ENCODE measurements around the gene ZMIZ1.
A peak's percentile ranks its signal among the peaks of the same experiment; 100 is the strongest.

The ZMIZ1 gene

DNA sequence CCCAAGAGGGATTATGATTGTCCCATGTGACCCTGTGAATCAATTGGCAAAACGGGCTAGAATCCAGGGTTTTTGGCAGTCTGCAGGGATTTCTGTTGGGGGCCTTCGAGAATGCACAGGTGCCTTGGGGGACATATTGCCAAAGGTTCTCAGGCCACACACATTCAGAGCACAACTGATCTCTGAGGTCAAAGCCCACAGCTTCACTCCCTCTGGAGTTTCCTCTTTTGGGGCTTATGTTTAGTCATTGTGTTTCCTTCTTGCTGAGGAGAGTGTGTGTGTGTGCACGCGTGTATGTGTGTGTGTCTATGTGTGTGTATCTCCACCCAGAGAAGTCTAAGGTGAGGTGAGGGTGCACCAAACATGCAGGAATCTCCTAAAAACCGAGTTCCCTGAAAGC lies 287.3 kb downstream of the ZMIZ1 start:
- DNase-seq (ENCODE audit: low read depth), result no peak

DNA sequence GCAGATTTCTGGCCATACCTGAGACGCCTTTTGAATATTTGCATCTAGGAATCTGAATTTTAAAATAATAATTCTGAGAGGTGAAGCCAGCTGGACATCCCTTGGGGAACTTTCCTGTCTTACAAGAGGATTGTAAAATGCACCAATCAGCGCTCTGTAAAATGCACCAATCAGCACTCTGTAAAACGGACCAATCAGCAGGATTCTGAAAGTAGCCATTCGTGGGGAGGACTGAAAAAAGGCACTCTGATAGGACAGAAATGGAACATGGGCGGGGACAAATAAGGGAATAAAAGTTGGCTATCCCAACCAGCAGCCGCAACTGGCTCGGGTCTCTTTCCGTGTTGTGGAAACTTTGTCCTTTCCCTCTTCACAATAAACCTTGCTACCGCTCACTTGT lies 288.4 kb downstream of the ZMIZ1 start:
- DNase-seq (ENCODE audit: low read depth), result no peak

DNA sequence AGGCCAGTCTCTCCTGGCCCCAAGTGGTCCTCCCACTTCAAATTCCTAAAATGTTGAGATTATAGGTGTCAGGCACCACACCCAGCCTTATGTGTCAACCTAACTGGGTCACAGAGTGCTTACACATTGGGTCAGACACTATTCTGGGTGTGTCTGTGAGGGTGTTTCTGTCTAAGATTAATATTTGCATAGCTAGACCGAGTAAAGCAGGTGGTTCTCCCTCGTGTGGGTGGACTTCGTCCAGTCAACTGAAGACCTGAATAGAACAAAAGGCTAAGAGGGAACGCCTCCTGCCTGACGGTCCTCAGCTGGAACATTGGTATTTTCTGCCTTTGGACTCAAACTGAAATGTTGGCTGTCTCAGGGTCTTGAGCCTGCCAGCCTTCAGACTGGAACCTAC lies 290.0 kb downstream of the ZMIZ1 start:
- no peak for DNase-seq (ENCODE audit: low read depth)

DNA sequence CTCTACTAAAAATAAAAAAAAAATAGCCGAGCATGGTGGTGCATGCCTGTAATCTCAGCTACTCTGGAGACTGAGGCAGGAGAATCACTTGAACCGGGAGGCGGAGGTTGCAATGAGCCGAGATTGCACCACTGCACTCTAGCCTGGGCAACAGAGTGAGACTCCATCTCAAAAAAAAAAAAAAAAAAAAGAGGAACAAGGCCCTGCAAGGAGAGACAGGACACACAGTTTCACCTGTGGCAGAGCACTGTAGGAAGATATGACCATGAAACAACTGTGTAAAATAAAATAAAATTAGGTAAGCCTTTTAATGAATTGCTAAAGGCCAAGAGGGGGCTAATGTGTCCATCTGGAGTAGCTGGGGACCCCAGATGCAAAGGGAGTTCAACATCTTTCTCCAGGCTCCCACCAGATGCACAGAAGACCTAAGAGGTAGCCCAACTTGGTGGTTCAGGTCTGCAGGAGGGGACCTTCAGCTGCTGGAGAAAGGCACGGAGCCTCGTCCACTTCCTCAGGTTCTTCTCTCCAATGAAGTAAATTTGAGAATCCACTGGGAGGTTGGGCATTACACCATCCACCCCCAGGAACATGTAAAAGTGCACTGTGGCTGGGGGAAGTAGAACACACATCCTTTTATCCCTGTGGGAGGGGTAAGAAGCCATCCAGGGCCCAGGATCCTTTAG lies 291.2 kb downstream of the ZMIZ1 start:
- no peak for DNase-seq (ENCODE audit: low read depth)

DNA sequence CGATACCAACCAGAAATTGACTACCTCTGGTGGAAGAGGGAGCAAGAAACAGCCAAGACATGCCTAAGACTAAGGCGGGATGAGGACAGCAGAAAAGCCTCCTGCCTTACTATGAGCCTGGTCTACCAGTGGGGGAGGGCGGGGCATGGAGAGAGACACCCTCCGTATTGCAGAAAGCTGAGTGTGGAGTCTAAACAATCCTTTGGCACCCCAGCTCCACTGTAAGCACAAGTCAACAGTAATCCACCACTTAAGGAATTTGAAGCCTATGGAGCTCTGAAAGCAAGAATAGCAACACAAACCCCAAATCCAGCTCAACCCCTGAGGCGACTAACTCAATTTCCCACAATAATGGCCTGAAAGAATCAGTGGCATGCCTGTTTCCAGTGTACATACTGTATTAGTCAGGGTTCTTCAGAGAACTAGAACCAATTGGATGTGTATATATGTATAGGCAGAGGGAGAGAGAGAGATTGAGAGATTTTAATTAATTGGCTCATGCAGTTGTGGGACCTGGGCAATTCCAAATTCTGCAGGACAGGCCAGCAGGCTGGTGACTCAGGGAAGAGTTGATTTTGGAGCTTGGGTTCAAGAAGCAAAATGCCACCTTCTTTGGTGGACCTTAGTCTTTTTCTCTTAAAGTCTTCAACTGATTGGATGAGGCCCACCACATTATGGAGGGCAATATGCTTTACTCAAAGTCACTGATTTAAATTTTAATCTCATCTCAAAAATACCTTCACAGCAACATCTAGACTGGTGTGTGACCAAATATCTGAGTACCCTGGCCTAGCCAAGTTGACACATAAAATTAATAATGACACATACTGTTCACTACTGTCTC lies 292.0 kb downstream of the ZMIZ1 start:
- DNase-seq (ENCODE audit: low read depth), result no peak

DNA sequence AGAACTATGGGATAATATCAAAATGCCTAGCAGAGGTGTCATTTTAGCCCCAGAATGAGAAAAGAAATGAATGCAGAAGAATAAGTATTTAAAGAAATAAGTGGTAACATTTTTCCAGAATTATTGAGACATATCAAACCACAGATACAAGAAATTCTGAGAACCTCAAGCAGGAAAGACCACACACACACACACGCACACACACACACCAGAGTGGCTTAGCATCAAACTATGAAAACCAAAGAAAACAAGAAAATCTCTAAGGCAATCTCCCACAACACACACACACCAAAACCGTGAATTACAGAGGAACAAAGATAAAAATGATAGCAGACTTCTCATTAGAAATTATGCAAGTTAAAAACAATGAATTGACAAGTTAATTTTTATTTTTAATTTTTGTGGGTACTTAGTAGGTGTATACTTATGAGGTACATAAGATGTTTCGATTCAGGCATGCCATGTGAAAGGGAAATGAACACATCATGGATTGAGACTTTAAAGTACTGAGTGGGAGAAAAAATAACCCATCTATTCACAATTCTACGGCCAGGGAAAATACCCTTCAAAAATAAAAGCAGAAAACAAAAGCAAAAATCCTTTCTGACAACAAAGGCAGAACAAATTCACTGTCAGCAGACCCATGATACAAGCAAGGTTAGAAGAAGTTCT lies 293.1 kb downstream of the ZMIZ1 start:
- DNase-seq (ENCODE audit: low read depth), result peak; percentile 63

Measured in amniotic epithelial cell (primary cell).